Endothelial cell of umbilical vein (primary cell): ENCODE results near the gene MBTPS1. TPM values are rescaled to one million over a fixed set of nuclear protein-coding genes. Genes with fewer than 3 reads are reported as not detected.

Source experiments
- BruUV-seq: library from RNA; stranded (reverse); fragments of 400-500 nt; replicated peaks from 2 replicates; lab custom pipeline; 2021; lab: Mats Ljungman, UMichigan
- CTCF ChIA-PET: fragments of 300-600, 350-600 bp; sonication (Branson Sonifier 250); formaldehyde crosslinking; loops from one replicate; lab custom pipeline; 2021; ENCODE audit warnings: antibody characterized with exemption, inconsistent platforms; lab: Charles Lee
- POLR2A ChIA-PET: fragments of 300-600, 350-600 bp; sonication (Branson Sonifier 250); formaldehyde crosslinking; loops from one replicate; lab custom pipeline; 2021; ENCODE audit warnings: antibody characterized with exemption, inconsistent platforms; lab: Charles Lee
- DNase-seq: peaks from one replicate; pipeline ENCODE4 v3.0.0-alpha.2; 2011; ENCODE audit warnings: low read depth, low spot score
- FAIRE-seq: peaks from 2 replicates; lab custom pipeline; 2011; peaks lifted over from hg19 to GRCh38; lab: Jason Lieb, UNC
- H2AFZ ChIP-seq: 2 replicates; pipeline ENCODE4 v1.6.0; 2012; ENCODE audit warnings: low read depth, low read length, control low read depth, inconsistent platforms
- H3K27ac ChIP-seq: 2 replicates; pipeline ENCODE4 v1.5.1; 2011; ENCODE audit warnings: low read depth, mild to moderate bottlenecking, control low read depth, low read length, moderate library complexity; ENCODE audit not compliant: insufficient read depth
- H3K27me3 ChIP-seq, 2 experiments: 2 replicates each; pipeline versions ENCODE4 v1.6.0 to v1.6.1; 2011; ENCODE audit warnings: low read length in 2 of 2, mixed read lengths in 1 of 2; ENCODE audit not compliant: control insufficient read depth in 2 of 2, insufficient read depth in 2 of 2
- H3K36me3 ChIP-seq, 2 experiments: 2 replicates in 1 of 2; 3 replicates in 1 of 2; pipeline ENCODE4 v1.5.1; 2011; ENCODE audit warnings: low read length in 2 of 2, mild to moderate bottlenecking in 1 of 2, moderate library complexity in 1 of 2; ENCODE audit not compliant: control insufficient read depth in 2 of 2, insufficient read depth in 2 of 2; ENCODE audit errors: extremely low read depth in 1 of 2
- H3K4me1 ChIP-seq: 3 replicates; pipeline ENCODE4 v1.5.1; 2011; ENCODE audit warnings: mild to moderate bottlenecking, low read length; ENCODE audit not compliant: control insufficient read depth, insufficient read depth; ENCODE audit errors: extremely low read depth
- H3K4me2 ChIP-seq: 2 replicates; pipeline ENCODE4 v1.6.1; 2011; ENCODE audit warnings: low read length, control low read depth, mixed read lengths; ENCODE audit not compliant: insufficient read depth
- H3K4me3 ChIP-seq, 3 experiments: fragments of 200-600 bp in 1 of 3; sonication (generic), shearing (Covaris generic) in 1 of 3; replicated peaks in 1 of 3; 2 replicates each; pipeline ENCODE4 v1.5.1; 2011 to 2016; ENCODE audit warnings: control low read depth in 3 of 3, low read length in 3 of 3, mild to moderate bottlenecking in 2 of 3, inconsistent platforms in 1 of 3, low read depth in 1 of 3, moderate library complexity in 1 of 3; ENCODE audit not compliant: insufficient read depth in 1 of 3
- H3K79me2 ChIP-seq: 2 replicates; pipeline ENCODE4 v1.6.0; 2012; ENCODE audit warnings: low read length, inconsistent platforms; ENCODE audit not compliant: control insufficient read depth, insufficient read depth
- H3K9ac ChIP-seq: replicated peaks from 2 replicates; pipeline ENCODE3; 2011; ENCODE audit warnings: low read length, control low read depth; ENCODE audit not compliant: insufficient read depth; ENCODE audit errors: extremely low read depth
- H3K9me1 ChIP-seq: replicated peaks from 3 replicates; pipeline ENCODE4 v1.6.0; 2011; ENCODE audit warnings: mild to moderate bottlenecking, low read length; ENCODE audit not compliant: control insufficient read depth, insufficient read depth; ENCODE audit errors: extremely low read depth
- H3K9me3 ChIP-seq: replicated peaks from 2 replicates; pipeline ENCODE4 v1.5.1; 2012; ENCODE audit warnings: low read length, inconsistent platforms; ENCODE audit not compliant: control insufficient read depth, insufficient read depth
- H4K20me1 ChIP-seq: replicated peaks from 2 replicates; pipeline ENCODE3; 2011; ENCODE audit warnings: mild to moderate bottlenecking, low read length; ENCODE audit not compliant: control insufficient read depth, insufficient read depth; ENCODE audit errors: extremely low read depth
- CTCF ChIP-seq, 2 donors: IDR thresholded peaks; 1 replicate in 1 of 2; 2 replicates in 1 of 2; pipeline ENCODE4 v1.5.1; 2011; ENCODE audit warnings: low read length in 2 of 2, mild to moderate bottlenecking in 2 of 2, moderate library complexity in 2 of 2, control low read depth in 1 of 2, inconsistent platforms in 1 of 2, low read depth in 1 of 2; ENCODE audit not compliant: insufficient read depth in 1 of 2; ENCODE audit errors: extremely low read depth in 1 of 2
- EZH2 ChIP-seq: IDR thresholded peaks from 2 replicates; pipeline ENCODE4 v1.6.1; 2012; ENCODE audit warnings: borderline replicate concordance, low read depth, mild to moderate bottlenecking, moderate library complexity, low read length, inconsistent platforms; ENCODE audit not compliant: severe bottlenecking
- FOS ChIP-seq: IDR thresholded peaks from 2 replicates; pipeline ENCODE4 v1.6.1; 2011; ENCODE audit warnings: mild to moderate bottlenecking, low read length, moderate library complexity, borderline replicate concordance; ENCODE audit not compliant: insufficient read depth
- GATA2 ChIP-seq: IDR thresholded peaks from 2 replicates; pipeline ENCODE4 v1.7.0; 2011; ENCODE audit warnings: low read depth, mild to moderate bottlenecking, moderate library complexity, mixed read lengths, low read length; ENCODE audit not compliant: insufficient read length, insufficient read depth
- JUN ChIP-seq: IDR thresholded peaks from 2 replicates; pipeline ENCODE4 v1.6.1; 2011; ENCODE audit warnings: borderline replicate concordance, low read depth; ENCODE audit not compliant: insufficient read length, insufficient read depth
- MAX ChIP-seq: IDR thresholded peaks from 2 replicates; pipeline ENCODE4 v1.6.1; 2011; ENCODE audit not compliant: insufficient read depth, insufficient read length
- MYC ChIP-seq: IDR thresholded peaks from one replicate; pipeline ENCODE4 v1.6.1; 2011; ENCODE audit warnings: mild to moderate bottlenecking, low read depth, low read length
- POLR2A ChIP-seq: IDR thresholded peaks from 2 replicates; pipeline ENCODE4 v1.6.1; 2012; ENCODE audit warnings: low read depth, mild to moderate bottlenecking, control low read depth, low read length
- POLR2AphosphoS5 ChIP-seq: IDR thresholded peaks from 2 replicates; pipeline ENCODE4 v1.6.1; 2012; ENCODE audit warnings: low read depth, mild to moderate bottlenecking, control low read depth, low read length, moderate library complexity; ENCODE audit not compliant: insufficient read depth
- dilution Hi-C: fragments of 300-500 bp; cut with MboI; formaldehyde crosslinking; loops from one replicate; pipeline ENCODE4 v1.15.0; 2019; ENCODE audit warnings: low sequenced_read_pairs; ENCODE audit not compliant: extremely low pct_ligation_motif_present
- intact Hi-C: fragments of 100-400 bp; cut with micrococcal nuclease; formaldehyde crosslinking; loops from one replicate; pipeline ENCODE4 v1.10.0; 2022
- polyA plus RNA-seq, 4 experiments: library from polyadenylated mRNA; depleted of rRNA in 3 of 4; stranded (reverse) in 3 of 4; unstranded in 1 of 4; fragments of >200 nt; gene quantifications; 2 replicates each; pipeline versions ENCODE4 v1.2.1 to v1.2.3, GENCODE V29; 2011 to 2012; ENCODE audit warnings: missing spikeins in 1 of 4
- total RNA-seq: library from RNA; stranded (reverse); gene quantifications from 2 replicates; pipeline ENCODE4 v1.2.3, GENCODE V29; 2021

Gene MBTPS1
- total and polyA plus RNA-seq, 2 donors (not counting 3 experiments of a cell fraction or from before 2014, with no cell fraction given): 82.3 to 99.6 TPM

GRCh38 chr16:84074721-84075120, 42.0 kb downstream of the MBTPS1 start:
- Histone ChIP-seq H3K9me1 (no peaks in the 10 kb centered on the region), H3K4me1 (peaks cover 20% of the 10 kb centered on the region), H3K4me2 (no peak overlapping the region), H3K27ac (no peak overlapping the region), H4K20me1 (no peaks in the 10 kb centered on the region), H3K36me3 (peaks cover 9 to 20% of the 10 kb centered on the region in 2 experiments), H2AFZ (no peak overlapping the region), H3K4me3 (no peak overlapping the region), H3K9ac (no peak overlapping the region), H3K9me3 (no peaks in the 10 kb centered on the region), H3K79me2 (peaks cover 10% of the 10 kb centered on the region), H3K27me3 (no peaks in the 10 kb centered on the region)
- dilution Hi-C loops (no loop called here), intact Hi-C loops (loop anchor here (5.0 kb wide), 1 partner anchor 113 kb away; the partner anchor contains the start of gene TAF1C)
- TF ChIP-seq MYC (no peak), CTCF (IDR thresholded peaks at IDR 0.05; ENCODE audit: extremely low read depth in 1 of 2, insufficient read depth in 1 of 2, low read depth in 1 of 2, low read length in 2 of 2) (no peak), POLR2A (no peak), POLR2AphosphoS5 (no peak), FOS (no peak), MAX (no peak), EZH2 (no peak), JUN (no peak), GATA2 (no peak)
- no TSS peak for BruUV-seq
- ChIA-PET POLR2A (no interaction called here), CTCF (interaction anchor here (1.0 kb wide), 1 partner anchor 11 kb away, joined by 4 read pairs; no protein-coding TSS in a partner anchor)
- no peak for FAIRE-seq
- DNase-seq: no peak
